H9 (cell line): ENCODE data around the gene TM4SF5. TPM values are rescaled to one million over a fixed set of nuclear protein-coding genes. Genes with fewer than 3 reads are reported as not detected.
A peak's percentile ranks its signal among the peaks of the same experiment; 100 is the strongest.

Source experiments
- DNase-seq: peaks from one replicate; pipeline ENCODE4 v3.0.0-alpha.2; 2017
- H2AFZ ChIP-seq: one replicate; pipeline ENCODE4 v1.6.1; 2013; ENCODE audit warnings: mild to moderate bottlenecking, low read length, control low read depth, moderate library complexity
- H2AK5ac ChIP-seq: 2 replicates; pipeline ENCODE4 v1.6.1; 2013; ENCODE audit warnings: low read length, control low read depth, mixed read lengths; ENCODE audit not compliant: insufficient read length
- H2BK120ac ChIP-seq: one replicate; pipeline ENCODE4 v1.6.1; 2013; ENCODE audit warnings: low read depth, mild to moderate bottlenecking, low read length, control low read depth, inconsistent platforms; ENCODE audit not compliant: poor library complexity, severe bottlenecking
- H2BK12ac ChIP-seq: 2 replicates; pipeline ENCODE4 v1.6.1; 2013; ENCODE audit warnings: low read length, control low read depth, mixed read lengths, low read depth; ENCODE audit not compliant: insufficient read length
- H2BK15ac ChIP-seq: 2 replicates; pipeline ENCODE4 v1.6.1; 2013; ENCODE audit warnings: low read depth, low read length, control low read depth
- H2BK20ac ChIP-seq: one replicate; pipeline ENCODE4 v1.6.1; 2013; ENCODE audit warnings: low read depth, mild to moderate bottlenecking, low read length, control low read depth, inconsistent platforms; ENCODE audit not compliant: poor library complexity, severe bottlenecking
- H2BK5ac ChIP-seq: 2 replicates; pipeline ENCODE4 v1.6.1; 2013; ENCODE audit warnings: low read length, control low read depth, mixed read lengths; ENCODE audit not compliant: insufficient read length
- H3K14ac ChIP-seq: 2 replicates; pipeline ENCODE4 v1.6.1; 2013; ENCODE audit warnings: low read length, control low read depth; ENCODE audit not compliant: insufficient read depth
- H3K18ac ChIP-seq: 2 replicates; pipeline ENCODE4 v1.6.1; 2013; ENCODE audit warnings: low read depth, mild to moderate bottlenecking, mixed read lengths, low read length, control low read depth; ENCODE audit not compliant: insufficient read length
- H3K23ac ChIP-seq: 2 replicates; pipeline ENCODE4 v1.6.1; 2013; ENCODE audit warnings: low read length, control low read depth, mixed read lengths, low read depth; ENCODE audit not compliant: insufficient read length
- H3K23me2 ChIP-seq: 2 replicates; pipeline ENCODE4 v1.6.1; 2013; ENCODE audit warnings: low read depth, mild to moderate bottlenecking, mixed read lengths, low read length, control low read depth; ENCODE audit not compliant: insufficient read length, poor library complexity, severe bottlenecking
- H3K27ac ChIP-seq: 2 replicates; pipeline ENCODE4 v1.5.1; 2013; ENCODE audit warnings: low read length, control low read depth, mixed read lengths, low read depth; ENCODE audit not compliant: insufficient read length
- H3K27me3 ChIP-seq: 2 replicates; pipeline ENCODE4 v1.6.1; 2013; ENCODE audit warnings: low read length, control low read depth, inconsistent platforms; ENCODE audit not compliant: insufficient read depth
- H3K4ac ChIP-seq: 2 replicates; pipeline ENCODE4 v1.6.1; 2013; ENCODE audit warnings: low read depth, mild to moderate bottlenecking, control low read depth, inconsistent platforms, low read length, moderate library complexity
- H3K4me1 ChIP-seq: 2 replicates; pipeline ENCODE4 v1.6.1; 2013; ENCODE audit warnings: low read length, control low read depth, inconsistent platforms; ENCODE audit not compliant: insufficient read depth
- H3K4me2 ChIP-seq: 2 replicates; pipeline ENCODE4 v1.6.1; 2013; ENCODE audit warnings: low read length, control low read depth, mixed read lengths; ENCODE audit not compliant: insufficient read length, insufficient read depth
- H3K56ac ChIP-seq: 2 replicates; pipeline ENCODE4 v1.6.1; 2013; ENCODE audit warnings: low read depth, mild to moderate bottlenecking, mixed read lengths, low read length, control low read depth; ENCODE audit not compliant: insufficient read length
- H3K79me1 ChIP-seq: 2 replicates; pipeline ENCODE4 v1.6.1; 2013; ENCODE audit warnings: low read depth, mild to moderate bottlenecking, moderate library complexity, low read length, control low read depth, inconsistent platforms; ENCODE audit not compliant: insufficient read depth, poor library complexity, severe bottlenecking
- H3K79me2 ChIP-seq: 2 replicates; pipeline ENCODE4 v1.6.1; 2013; ENCODE audit warnings: low read length, control low read depth, inconsistent platforms; ENCODE audit not compliant: insufficient read depth
- H3K9ac ChIP-seq: 2 replicates; pipeline ENCODE4 v1.6.1; 2013; ENCODE audit warnings: low read length, control low read depth, mixed read lengths; ENCODE audit not compliant: insufficient read length; ENCODE audit errors: extremely low read depth
- H3K9me3 ChIP-seq: one replicate; pipeline ENCODE4 v1.6.1; 2013; ENCODE audit warnings: low read depth, low read length, inconsistent platforms; ENCODE audit not compliant: control insufficient read depth
- H3T11ph ChIP-seq: one replicate; pipeline ENCODE4 v1.6.1; 2013; ENCODE audit warnings: mild to moderate bottlenecking, low read length, control low read depth, inconsistent platforms
- H4K20me1 ChIP-seq: one replicate; pipeline ENCODE4 v1.6.1; 2013; ENCODE audit not compliant: control insufficient read depth, insufficient read length, insufficient read depth
- H4K5ac ChIP-seq: 2 replicates; pipeline ENCODE4 v1.6.1; 2013; ENCODE audit warnings: low read depth, mild to moderate bottlenecking, mixed read lengths, low read length, control low read depth; ENCODE audit not compliant: insufficient read length
- H4K8ac ChIP-seq: replicated peaks from 2 replicates; pipeline ENCODE4 v1.6.1; 2013; ENCODE audit warnings: low read length, control low read depth, mixed read lengths, low read depth; ENCODE audit not compliant: insufficient read length
- H4K91ac ChIP-seq: 2 replicates; pipeline ENCODE4 v1.6.1; 2013; ENCODE audit warnings: low read depth, mild to moderate bottlenecking, moderate library complexity, mixed read lengths, low read length, control low read depth; ENCODE audit not compliant: insufficient read length
- H3K27ac Mint-ChIP-seq, 3 experiments: 2 replicates in 2 of 3; 3 replicates in 1 of 3; pipeline ENCODE4 v1.8.0; 2020 to 2021; ENCODE audit warnings: mixed read lengths in 3 of 3, mild to moderate bottlenecking in 1 of 3, moderate library complexity in 1 of 3
- H3K27me3 Mint-ChIP-seq: 2 replicates; pipeline ENCODE4 v1.8.0; 2021; ENCODE audit warnings: low read depth, mild to moderate bottlenecking, moderate library complexity, mixed read lengths
- H3K36me3 Mint-ChIP-seq, 3 experiments: 2 replicates in 2 of 3; 3 replicates in 1 of 3; pipeline ENCODE4 v1.8.0; 2020 to 2021; ENCODE audit warnings: low read depth in 3 of 3, mixed read lengths in 3 of 3; ENCODE audit not compliant: insufficient read depth in 1 of 3
- H3K4me1 Mint-ChIP-seq, 2 experiments: 2 replicates each; pipeline ENCODE4 v1.8.0; 2020; ENCODE audit warnings: mixed read lengths in 2 of 2
- H3K4me3 Mint-ChIP-seq, 2 experiments: 2 replicates in 1 of 2; 3 replicates in 1 of 2; pipeline ENCODE4 v1.8.0; 2020 to 2021; ENCODE audit warnings: mild to moderate bottlenecking in 2 of 2, mixed read lengths in 2 of 2, moderate library complexity in 1 of 2
- H3K9me3 Mint-ChIP-seq, 2 experiments: 2 replicates in 1 of 2; 3 replicates in 1 of 2; pipeline ENCODE4 v1.8.0; 2020; ENCODE audit warnings: mild to moderate bottlenecking in 2 of 2, mixed read lengths in 2 of 2, moderate library complexity in 1 of 2
- CTCF ChIP-seq: fragments of 200-600 bp; sonication (generic); conservative IDR thresholded peaks from 3 replicates; pipeline ENCODE4 v1.8.0; 2021; ENCODE audit warnings: antibody characterized with exemption, mild to moderate bottlenecking
- WGBS: extraction: QIAGEN DNeasy Blood & Tissue Kit; methylation state at CpG from one replicate; pipeline ENCODE4 v1.1.7; 2013; ENCODE audit warnings: missing lambda C conversion rate, low lambda C conversion rate, mixed read lengths; ENCODE audit not compliant: insufficient read length; ENCODE audit errors: extremely low coverage; 5-methylcytosine and 5-hydroxymethylcytosine counted together
- total RNA-seq: library from RNA; stranded (reverse); gene quantifications from 2 replicates; pipeline ENCODE4 v1.2.1, GENCODE V29; 2021

Gene TM4SF5
- total RNA-seq, 1 experiment from 2014 or later: not detected

- H2BK15ac ChIP-seq: no peak overlapping the region
- H3K9me3 ChIP-seq: no peaks in the 10 kb centered on the region
- no peak overlapping the region for H3K56ac ChIP-seq
- no peak overlapping the region for H2BK120ac ChIP-seq
- H3K27me3 Mint-ChIP-seq: peaks cover 89% of the 10 kb centered on the region
- no peak overlapping the region for H2BK5ac ChIP-seq
- no peak overlapping the region for H3K23ac ChIP-seq
- no peak for DNase-seq
- H3K23me2 ChIP-seq: peaks cover 11% of the 10 kb centered on the region
- no peak overlapping the region for H3K18ac ChIP-seq
- WGBS: no CpG with 5 or more reads among the region's 8 CpGs
- H3K4me3 Mint-ChIP-seq: peak overlapping the region in 1 of 2 experiments; percentile 28; a peak in 2 of 5 replicates
- no peaks in the 10 kb centered on the region for H3K79me1 ChIP-seq
- H3K9ac ChIP-seq: no peak overlapping the region
- no peak overlapping the region for H3T11ph ChIP-seq
- H3K4me1 ChIP-seq: no peaks in the 10 kb centered on the region
- H3K4me1 Mint-ChIP-seq: peaks cover 25 to 30% of the 10 kb centered on the region in 2 experiments
- H2AFZ ChIP-seq: no peak overlapping the region
- no peak overlapping the region for H3K4ac ChIP-seq
- H3K9me3 Mint-ChIP-seq: no peaks in the 10 kb centered on the region
- H4K8ac ChIP-seq: no peak overlapping the region
- no peaks in the 10 kb centered on the region for H4K20me1 ChIP-seq
- H3K79me2 ChIP-seq: no peaks in the 10 kb centered on the region
- H3K14ac ChIP-seq: no peak overlapping the region
- no peak overlapping the region for H4K5ac ChIP-seq
- H3K27ac Mint-ChIP-seq: no peak overlapping the region
- no peak overlapping the region for H3K4me2 ChIP-seq
- no peak overlapping the region for H2AK5ac ChIP-seq
- H4K91ac ChIP-seq: no peak overlapping the region
- peaks cover 35% of the 10 kb centered on the region for H3K27me3 ChIP-seq
- no peak overlapping the region for H2BK12ac ChIP-seq
- H3K27ac ChIP-seq: no peak overlapping the region
- H3K36me3 Mint-ChIP-seq: peaks cover 0 to 3% (median 0%) of the 10 kb centered on the region in 3 experiments; a peak in 1 of 7 replicates
- no peak overlapping the region for H2BK20ac ChIP-seq
- TF ChIP-seq CTCF: no peak
Measured at GRCh38 chr17:4741544-4741943, 30.1 kb upstream of the TM4SF5 start.
